SU-DHL-6 (cell line): ENCODE measurements around the gene KPNA1.

Experiments
- H2AFZ ChIP-seq: fragments of 200-600 bp; sonication (generic); 2 replicates; pipeline ENCODE4 v1.6.1; 2014; ENCODE audit warnings: low read depth, mild to moderate bottlenecking, moderate library complexity, mixed read lengths, antibody characterized with exemption, low read length; ENCODE audit not compliant: severe bottlenecking
- H3F3A ChIP-seq: fragments of 200-600 bp; shearing (Covaris generic); 2 replicates; pipeline ENCODE4 v1.6.0; 2016; ENCODE audit warnings: antibody characterized with exemption, mild to moderate bottlenecking; ENCODE audit not compliant: insufficient read depth
- H3K27ac ChIP-seq: fragments of 200-600 bp; sonication (generic); 2 replicates; pipeline ENCODE4 v1.5.1; 2016; ENCODE audit warnings: low read depth, mild to moderate bottlenecking, low read length, moderate library complexity, mixed read lengths
- H3K27me3 ChIP-seq: fragments of 200-600 bp; sonication (generic), shearing (Covaris generic); 2 replicates; pipeline ENCODE4 v1.6.0; 2014; ENCODE audit warnings: mild to moderate bottlenecking, low read length
- H3K36me3 ChIP-seq: fragments of 200-600 bp; sonication (generic); 2 replicates; pipeline ENCODE4 v1.6.1; 2014; ENCODE audit warnings: mild to moderate bottlenecking, low read length, mixed read lengths
- H3K4me2 ChIP-seq: fragments of 300-600, 200-600 bp; shearing (Covaris generic), sonication (generic); 2 replicates; pipeline ENCODE4 v1.6.0; 2014; ENCODE audit warnings: low read length, low read depth, mild to moderate bottlenecking; ENCODE audit not compliant: poor library complexity, severe bottlenecking
- H3K4me3 ChIP-seq: fragments of 200-600 bp; sonication (generic); 2 replicates; pipeline ENCODE4 v1.5.1; 2014; ENCODE audit warnings: antibody characterized with exemption, low read length, mild to moderate bottlenecking, mixed read lengths; ENCODE audit not compliant: insufficient read depth, poor library complexity, severe bottlenecking
- H3K79me2 ChIP-seq: fragments of 200-600 bp; sonication (generic); 2 replicates; pipeline ENCODE4 v1.6.1; 2014; ENCODE audit warnings: mild to moderate bottlenecking, low read length, moderate library complexity; ENCODE audit not compliant: insufficient read depth
- H3K9ac ChIP-seq: fragments of 200-600 bp; sonication (generic); 2 replicates; pipeline ENCODE4 v1.7.0; 2014; ENCODE audit warnings: mild to moderate bottlenecking, low read length
- H3K9me2 ChIP-seq: fragments of 200-600 bp; sonication (generic); replicated peaks from 2 replicates; pipeline ENCODE4 v1.6.1; 2014; ENCODE audit warnings: low read length; ENCODE audit not compliant: insufficient read depth
- H3K9me3 ChIP-seq: fragments of 200-600 bp; sonication (generic); 2 replicates; pipeline ENCODE4 v1.6.1; 2014; ENCODE audit warnings: low read length, mixed read lengths; ENCODE audit not compliant: insufficient read depth
- H4K20me1 ChIP-seq: fragments of 200-600 bp; sonication (generic); 2 replicates; pipeline ENCODE4 v1.6.1; 2014; ENCODE audit warnings: low read depth, mild to moderate bottlenecking, antibody characterized with exemption, low read length, moderate library complexity, mixed read lengths
- CTCF ChIP-seq: fragments of 200-600 bp; sonication (generic); IDR thresholded peaks from one replicate; pipeline ENCODE4 v1.5.1; 2017; ENCODE audit warnings: antibody characterized with exemption, mild to moderate bottlenecking, low read length, moderate library complexity; ENCODE audit not compliant: insufficient read depth, poor library complexity, severe bottlenecking
- EZH2phosphoT487 ChIP-seq: fragments of 200-600 bp; sonication (generic), shearing (Covaris generic); conservative IDR thresholded peaks from 2 replicates; pipeline ENCODE4 v1.6.1; 2018; ENCODE audit warnings: mild to moderate bottlenecking, antibody characterized with exemption, low read length, moderate library complexity, mixed read lengths

The KPNA1 gene

GRCh38 chr3:122414391-122414790, 100.3 kb downstream of the KPNA1 start:
- no peak overlapping the region for H3K4me3 ChIP-seq
- H3F3A ChIP-seq = peaks cover 13% of the 10 kb centered on the region
- H3K4me2 ChIP-seq = peak overlapping the region; percentile 89
- H2AFZ ChIP-seq = no peak overlapping the region
- no peaks in the 10 kb centered on the region for H4K20me1 ChIP-seq
- H3K27ac ChIP-seq = no peak overlapping the region
- no peak overlapping the region for H3K9ac ChIP-seq
- H3K27me3 ChIP-seq = no peaks in the 10 kb centered on the region
- no peaks in the 10 kb centered on the region for H3K9me3 ChIP-seq
- H3K36me3 ChIP-seq = peaks cover 4% of the 10 kb centered on the region; the same call in 1 of the 2 replicates
- no peaks in the 10 kb centered on the region for H3K9me2 ChIP-seq
- no peak for TF ChIP-seq EZH2phosphoT487
- TF ChIP-seq CTCF = no peak
- peaks cover 14% of the 10 kb centered on the region for H3K79me2 ChIP-seq

GRCh38 chr3:122410639-122411038, 104.1 kb downstream of the KPNA1 start:
- peaks cover 7% of the 10 kb centered on the region; the same call in 1 of the 2 replicates for H3F3A ChIP-seq
- H3K27me3 ChIP-seq = no peaks in the 10 kb centered on the region
- H3K9me3 ChIP-seq = no peaks in the 10 kb centered on the region
- TF ChIP-seq EZH2phosphoT487 = no peak
- no peak for TF ChIP-seq CTCF
- peaks cover 5% of the 10 kb centered on the region; the same call in 1 of the 2 replicates for H3K79me2 ChIP-seq
- no peak overlapping the region for H3K9ac ChIP-seq
- no peaks in the 10 kb centered on the region for H3K9me2 ChIP-seq
- no peak overlapping the region for H2AFZ ChIP-seq
- no peaks in the 10 kb centered on the region for H4K20me1 ChIP-seq
- no peak overlapping the region for H3K27ac ChIP-seq
- no peak overlapping the region for H3K4me3 ChIP-seq
- H3K4me2 ChIP-seq = no peak overlapping the region
- H3K36me3 ChIP-seq = peaks cover 18% of the 10 kb centered on the region; the same call in 1 of the 2 replicates

GRCh38 chr3:122410111-122410510, 104.6 kb downstream of the KPNA1 start:
- H3K9me2 ChIP-seq = no peaks in the 10 kb centered on the region
- H2AFZ ChIP-seq = no peak overlapping the region
- H3K27me3 ChIP-seq = no peaks in the 10 kb centered on the region
- no peaks in the 10 kb centered on the region for H4K20me1 ChIP-seq
- H3K9ac ChIP-seq = no peak overlapping the region
- H3K9me3 ChIP-seq = no peaks in the 10 kb centered on the region
- H3K4me3 ChIP-seq = no peak overlapping the region
- peaks cover 2% of the 10 kb centered on the region; the same call in 1 of the 2 replicates for H3F3A ChIP-seq
- TF ChIP-seq EZH2phosphoT487 = no peak
- TF ChIP-seq CTCF = no peak
- H3K36me3 ChIP-seq = peaks cover 18% of the 10 kb centered on the region; the same call in 1 of the 2 replicates
- H3K79me2 ChIP-seq = no peaks in the 10 kb centered on the region
- H3K27ac ChIP-seq = no peak overlapping the region
- H3K4me2 ChIP-seq = no peak overlapping the region
